Neuronal stem cell (in vitro differentiated cells): ENCODE measurements around the gene SMARCA2.

Source experiments
- DNase-seq: peaks from one replicate; pipeline ENCODE4 v3.0.0-alpha.2; 2013; ENCODE audit warnings: low spot score
- H2AFZ ChIP-seq: one replicate; pipeline ENCODE4 v1.6.1; 2013; ENCODE audit warnings: mild to moderate bottlenecking, low read length, inconsistent platforms
- H2AK5ac ChIP-seq: 2 replicates; pipeline ENCODE4 v1.6.1; 2013; ENCODE audit warnings: low read depth, mild to moderate bottlenecking, inconsistent platforms, low read length, moderate library complexity, mixed read lengths
- H2BK120ac ChIP-seq: 2 replicates; pipeline ENCODE4 v1.6.1; 2013; ENCODE audit warnings: low read depth, mild to moderate bottlenecking, inconsistent platforms, low read length, moderate library complexity, mixed read lengths
- H2BK12ac ChIP-seq: one replicate; pipeline ENCODE4 v1.6.1; 2013; ENCODE audit warnings: low read length, inconsistent platforms
- H2BK15ac ChIP-seq: 2 replicates; pipeline ENCODE4 v1.6.1; 2013; ENCODE audit warnings: mild to moderate bottlenecking, low read length, inconsistent platforms, mixed read lengths
- H2BK5ac ChIP-seq: one replicate; pipeline ENCODE4 v1.6.1; 2013; ENCODE audit warnings: inconsistent platforms, mild to moderate bottlenecking, low read length, moderate library complexity
- H3K14ac ChIP-seq: one replicate; pipeline ENCODE4 v1.6.1; 2013; ENCODE audit warnings: low read length, inconsistent platforms
- H3K18ac ChIP-seq: 2 replicates; pipeline ENCODE4 v1.6.1; 2013; ENCODE audit warnings: low read length, inconsistent platforms
- H3K23ac ChIP-seq: 2 replicates; pipeline ENCODE4 v1.6.1; 2013; ENCODE audit warnings: low read depth, mild to moderate bottlenecking, mixed read lengths, low read length, inconsistent platforms; ENCODE audit not compliant: poor library complexity
- H3K27ac ChIP-seq: replicated peaks from 3 replicates; pipeline ENCODE4 v1.5.1; 2013; ENCODE audit warnings: low read length, inconsistent platforms
- H3K27me3 ChIP-seq, 3 experiments: 2 replicates each; pipeline ENCODE4 v1.6.1; 2013; ENCODE audit warnings: low read length in 3 of 3, mild to moderate bottlenecking in 2 of 3, inconsistent platforms in 1 of 3, low read depth in 1 of 3, mixed read lengths in 1 of 3, moderate library complexity in 1 of 3; ENCODE audit not compliant: control insufficient read depth in 3 of 3, insufficient read depth in 3 of 3
- H3K36me3 ChIP-seq, 2 donors: replicated peaks in 1 of 2; 2 replicates each; pipeline ENCODE4 v1.6.1; 2013; ENCODE audit warnings: low read length in 2 of 2; ENCODE audit not compliant: control insufficient read depth in 2 of 2, insufficient read depth in 2 of 2
- H3K4ac ChIP-seq: 2 replicates; pipeline ENCODE4 v1.6.1; 2013; ENCODE audit warnings: inconsistent platforms, mild to moderate bottlenecking, low read length, moderate library complexity
- H3K4me1 ChIP-seq, 2 donors: 1 replicate in 1 of 2; 2 replicates in 1 of 2; pipeline ENCODE4 v1.6.1; 2013; ENCODE audit warnings: low read length in 2 of 2, low read depth in 1 of 2; ENCODE audit not compliant: control insufficient read depth in 2 of 2, insufficient read depth in 1 of 2
- H3K4me2 ChIP-seq: one replicate; pipeline ENCODE4 v1.6.1; 2013; ENCODE audit warnings: mild to moderate bottlenecking, low read length, inconsistent platforms; ENCODE audit not compliant: insufficient read depth, poor library complexity, severe bottlenecking
- H3K4me3 ChIP-seq, 2 donors: 2 replicates each; pipeline ENCODE4 v1.5.1; 2013; ENCODE audit warnings: low read length in 2 of 2, mild to moderate bottlenecking in 2 of 2, inconsistent platforms in 1 of 2, moderate library complexity in 1 of 2
- H3K79me1 ChIP-seq: one replicate; pipeline ENCODE4 v1.6.1; 2013; ENCODE audit warnings: low read depth, mild to moderate bottlenecking, inconsistent platforms, low read length, moderate library complexity
- H3K9ac ChIP-seq: one replicate; pipeline ENCODE4 v1.6.1; 2013; ENCODE audit warnings: mild to moderate bottlenecking, low read depth, low read length, inconsistent platforms; ENCODE audit not compliant: poor library complexity
- H3K9me3 ChIP-seq, 2 donors: replicated peaks in 1 of 2; 2 replicates each; pipeline versions ENCODE3 to v1.6.1; 2013; ENCODE audit warnings: low read length in 2 of 2, mild to moderate bottlenecking in 2 of 2, inconsistent platforms in 1 of 2, low read depth in 1 of 2, mixed read lengths in 1 of 2, moderate library complexity in 1 of 2; ENCODE audit not compliant: control insufficient read depth in 2 of 2, insufficient read depth in 1 of 2
- H4K8ac ChIP-seq: one replicate; pipeline ENCODE4 v1.6.1; 2013; ENCODE audit warnings: low read depth, mild to moderate bottlenecking, inconsistent platforms, low read length, moderate library complexity
- H4K91ac ChIP-seq: one replicate; pipeline ENCODE4 v1.6.1; 2013; ENCODE audit warnings: low read length, low read depth, mild to moderate bottlenecking, inconsistent platforms; ENCODE audit not compliant: poor library complexity
- WGBS, 2 donors: extraction: QIAGEN DNeasy Blood & Tissue Kit; methylation state at CpG; one replicate each; pipeline ENCODE4 v1.1.7; 2013; ENCODE audit warnings: missing lambda C conversion rate in 2 of 2, mixed read lengths in 1 of 2; ENCODE audit not compliant: insufficient read length in 2 of 2, insufficient replicate concordance in 1 of 2; ENCODE audit errors: extremely low coverage in 2 of 2; 5-methylcytosine and 5-hydroxymethylcytosine counted together

Gene SMARCA2

DNA sequence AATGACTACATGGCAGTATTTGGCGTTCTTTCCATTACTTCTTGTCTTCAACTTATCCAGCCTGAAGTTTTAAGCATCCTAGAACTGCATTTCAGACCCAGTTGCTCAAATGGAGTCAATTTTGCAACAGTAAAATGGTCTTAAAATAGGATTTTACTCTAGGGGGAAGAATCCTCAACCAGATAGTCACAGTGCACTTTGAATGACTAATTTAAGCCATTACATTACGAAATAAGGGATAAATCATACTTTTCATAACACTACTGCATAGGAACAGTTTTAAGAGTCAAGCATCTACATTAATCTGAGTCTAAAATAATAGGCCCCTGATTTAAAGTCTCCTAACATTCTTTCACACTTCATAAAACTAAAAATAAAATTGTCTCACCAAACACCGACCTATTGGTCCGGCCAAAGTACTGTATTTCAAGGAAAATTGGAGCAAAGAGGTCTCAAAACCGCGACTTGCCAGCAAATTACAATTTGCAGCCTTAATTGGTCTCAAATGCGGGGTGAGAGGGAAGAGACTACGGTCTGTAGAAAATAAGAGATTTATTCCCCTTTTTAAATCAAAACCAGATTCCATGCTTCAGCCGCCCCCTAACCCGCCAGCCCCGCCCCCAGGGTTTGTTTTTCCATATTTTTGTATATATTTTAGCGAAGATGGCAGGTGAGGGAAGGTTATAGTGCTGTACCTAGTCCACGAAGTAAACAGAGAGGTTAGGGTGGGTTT, 1.2 kb upstream of the SMARCA2 start:
- Histone ChIP-seq H4K91ac (no peak overlapping the region), H3K4me3 (no peak overlapping the region), H2AFZ (peak overlapping the region; percentile 99), H3K18ac (no peak overlapping the region), H3K9ac (no peak overlapping the region), H2BK15ac (no peak overlapping the region), H4K8ac (no peak overlapping the region), H3K27me3 (peaks cover 8 to 74% (median 42%) of the 10 kb centered on the region in 3 experiments), H3K9me3 (no peaks in the 10 kb centered on the region), H2BK5ac (no peak overlapping the region), H2BK120ac (no peak overlapping the region), H3K4me1 (peaks cover 2 to 15% of the 10 kb centered on the region in 2 donors), H3K4ac (no peak overlapping the region), H3K27ac (no peak overlapping the region), H2BK12ac (no peak overlapping the region), H3K14ac (no peak overlapping the region), H3K4me2 (peak overlapping the region; percentile 99), H3K23ac (no peak overlapping the region), H2AK5ac (no peak overlapping the region), H3K79me1 (no peaks in the 10 kb centered on the region), H3K36me3 (no peaks in the 10 kb centered on the region)
- no peak for DNase-seq
- no CpG with 5 or more reads among the region's 13 CpGs for WGBS, 2 donors

DNA sequence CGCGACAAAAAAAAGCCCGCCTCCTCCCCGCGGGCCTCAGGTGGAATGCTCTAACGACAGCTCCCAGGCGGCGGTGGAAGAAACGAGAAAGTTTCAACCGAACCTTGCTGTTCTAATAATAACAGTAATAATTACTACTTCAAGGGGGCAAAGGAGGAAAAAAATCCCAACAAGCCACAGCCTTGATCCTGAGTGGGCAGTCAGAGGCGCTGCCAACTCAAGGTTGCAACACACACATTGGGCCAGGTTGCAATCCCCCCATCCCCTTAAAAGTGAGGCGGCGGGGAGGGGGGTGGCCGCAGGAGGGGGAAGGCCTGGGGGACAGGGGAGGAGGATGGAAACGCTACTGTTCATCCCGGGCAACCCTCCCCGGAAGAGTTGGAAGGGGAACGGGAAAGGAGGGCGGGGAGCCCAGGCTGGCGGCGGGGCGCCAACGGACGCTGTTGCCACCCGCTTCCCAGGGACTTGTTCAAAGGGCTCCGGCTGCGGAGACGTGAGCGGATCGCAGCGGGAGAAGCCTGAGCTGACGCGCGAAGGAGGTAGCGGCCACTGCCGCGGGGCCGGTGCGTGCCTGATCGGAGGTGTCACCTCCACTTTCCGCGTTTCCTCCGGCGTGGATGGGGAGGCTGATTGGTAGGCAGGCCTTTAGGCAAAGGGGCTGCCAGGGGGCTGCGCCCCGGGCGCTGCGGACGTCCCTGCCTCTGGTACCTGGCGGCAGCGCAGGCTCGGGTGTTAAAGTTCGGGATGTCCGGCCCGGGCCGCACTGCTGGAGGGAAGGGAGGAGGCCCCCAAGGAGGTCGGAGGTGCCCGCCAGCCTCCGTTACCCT, 647 bp downstream of the SMARCA2 start:
- no peak overlapping the region for H2BK12ac ChIP-seq
- no CpG with 5 or more reads among the region's 59 CpGs for WGBS, 2 donors
- H3K4me1 ChIP-seq = peaks cover 3 to 15% of the 10 kb centered on the region in 2 donors
- H2AFZ ChIP-seq = peak overlapping the region; percentile 99
- H3K27ac ChIP-seq = no peak overlapping the region
- H2BK5ac ChIP-seq = no peak overlapping the region
- peak overlapping the region; percentile 99 for H3K4me2 ChIP-seq
- no peak overlapping the region for H3K14ac ChIP-seq
- no peak overlapping the region for H4K91ac ChIP-seq
- H2BK15ac ChIP-seq = no peak overlapping the region
- H2AK5ac ChIP-seq = no peak overlapping the region
- peak overlapping the region; percentile 67 to 84 for H3K4me3 ChIP-seq
- H4K8ac ChIP-seq = no peak overlapping the region
- no peak overlapping the region for H3K4ac ChIP-seq
- peak; percentile 50 for DNase-seq
- peaks cover 8 to 87% (median 45%) of the 10 kb centered on the region in 3 experiments for H3K27me3 ChIP-seq
- H3K36me3 ChIP-seq = no peaks in the 10 kb centered on the region
- no peaks in the 10 kb centered on the region for H3K9me3 ChIP-seq
- H3K23ac ChIP-seq = peak overlapping the region; percentile 20
- no peaks in the 10 kb centered on the region for H3K79me1 ChIP-seq
- H2BK120ac ChIP-seq = no peak overlapping the region
- H3K9ac ChIP-seq = peak overlapping the region; percentile 79
- peak overlapping the region; percentile 80 for H3K18ac ChIP-seq

DNA sequence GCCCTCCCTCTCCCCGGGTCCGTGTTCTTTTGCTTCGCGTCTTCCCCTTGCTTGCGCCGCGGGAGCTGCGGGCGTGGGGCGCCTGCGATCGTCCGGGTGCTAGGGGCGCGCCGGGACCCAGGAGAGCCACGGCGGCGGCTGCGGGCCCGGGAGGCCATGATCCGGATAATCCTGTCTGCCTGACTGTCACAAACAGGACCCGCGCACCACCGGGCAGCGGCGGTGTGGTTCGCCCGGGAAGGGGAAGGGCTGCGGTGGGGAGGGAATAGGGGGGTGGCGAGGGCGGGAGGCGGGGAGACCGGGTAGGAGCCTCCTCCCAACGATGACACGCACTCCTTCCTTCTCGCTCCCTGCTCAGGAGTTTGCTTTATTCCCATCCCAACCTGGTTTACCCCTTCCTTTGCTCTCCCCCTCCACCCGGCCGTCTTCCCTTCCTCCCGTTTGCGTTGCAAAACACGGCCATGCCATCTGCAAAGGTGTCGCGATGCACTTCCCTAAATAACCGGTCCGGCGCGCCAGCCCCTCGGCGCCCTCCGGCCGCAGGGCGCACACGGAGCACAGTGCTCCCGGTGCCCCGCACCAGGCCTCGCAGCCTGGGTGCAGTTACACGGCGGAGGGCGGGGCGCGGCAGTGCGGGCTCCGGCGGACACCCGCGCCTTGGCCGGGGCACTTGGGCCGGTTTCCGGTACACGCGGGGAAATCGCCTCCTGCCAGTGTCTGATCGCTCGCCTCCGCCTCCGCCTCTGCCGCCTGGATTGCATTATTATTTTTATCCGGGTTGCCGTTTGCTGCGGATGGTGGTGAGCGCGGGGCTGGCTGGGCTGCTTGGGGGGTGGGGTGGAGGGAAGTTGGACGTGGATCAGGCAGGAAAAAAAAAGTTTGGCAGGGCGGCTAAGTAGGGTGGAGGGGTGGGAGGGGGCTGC, 1.5 kb downstream of the SMARCA2 start:
- peak overlapping the region; percentile 99 for H3K4me2 ChIP-seq
- no peak overlapping the region for H3K27ac ChIP-seq
- peaks cover 3 to 15% of the 10 kb centered on the region in 2 donors for H3K4me1 ChIP-seq
- H2BK15ac ChIP-seq = no peak overlapping the region
- no peak overlapping the region for H4K8ac ChIP-seq
- H2BK5ac ChIP-seq = peak overlapping the region; percentile 13
- no peak overlapping the region for H2BK12ac ChIP-seq
- H4K91ac ChIP-seq = no peak overlapping the region
- H3K14ac ChIP-seq = peak overlapping the region; percentile 28
- peak; percentile 46 for DNase-seq
- H3K79me1 ChIP-seq = no peaks in the 10 kb centered on the region
- no peaks in the 10 kb centered on the region for H3K36me3 ChIP-seq
- peak overlapping the region; percentile 79 for H3K9ac ChIP-seq
- H3K18ac ChIP-seq = peak overlapping the region; percentile 80
- H3K27me3 ChIP-seq = peaks cover 8 to 90% (median 45%) of the 10 kb centered on the region in 3 experiments
- no peak overlapping the region for H2AK5ac ChIP-seq
- peak overlapping the region; percentile 26 for H3K23ac ChIP-seq
- H3K4ac ChIP-seq = no peak overlapping the region
- H3K4me3 ChIP-seq = peak overlapping the region; percentile 67 to 84
- no peak overlapping the region for H2BK120ac ChIP-seq
- peak overlapping the region; percentile 99 for H2AFZ ChIP-seq
- no peaks in the 10 kb centered on the region for H3K9me3 ChIP-seq
- no CpG with 5 or more reads among the region's 85 CpGs for WGBS, 2 donors
